ENCODE measurements around the gene POLD4. TPM values are rescaled to one million over a fixed set of nuclear protein-coding genes. Genes with fewer than 3 reads are reported as not detected.

Gene POLD4
- total RNA-seq, 6 donors from 2014 or later: 55.5 to 173 (median 106) TPM

DNA sequence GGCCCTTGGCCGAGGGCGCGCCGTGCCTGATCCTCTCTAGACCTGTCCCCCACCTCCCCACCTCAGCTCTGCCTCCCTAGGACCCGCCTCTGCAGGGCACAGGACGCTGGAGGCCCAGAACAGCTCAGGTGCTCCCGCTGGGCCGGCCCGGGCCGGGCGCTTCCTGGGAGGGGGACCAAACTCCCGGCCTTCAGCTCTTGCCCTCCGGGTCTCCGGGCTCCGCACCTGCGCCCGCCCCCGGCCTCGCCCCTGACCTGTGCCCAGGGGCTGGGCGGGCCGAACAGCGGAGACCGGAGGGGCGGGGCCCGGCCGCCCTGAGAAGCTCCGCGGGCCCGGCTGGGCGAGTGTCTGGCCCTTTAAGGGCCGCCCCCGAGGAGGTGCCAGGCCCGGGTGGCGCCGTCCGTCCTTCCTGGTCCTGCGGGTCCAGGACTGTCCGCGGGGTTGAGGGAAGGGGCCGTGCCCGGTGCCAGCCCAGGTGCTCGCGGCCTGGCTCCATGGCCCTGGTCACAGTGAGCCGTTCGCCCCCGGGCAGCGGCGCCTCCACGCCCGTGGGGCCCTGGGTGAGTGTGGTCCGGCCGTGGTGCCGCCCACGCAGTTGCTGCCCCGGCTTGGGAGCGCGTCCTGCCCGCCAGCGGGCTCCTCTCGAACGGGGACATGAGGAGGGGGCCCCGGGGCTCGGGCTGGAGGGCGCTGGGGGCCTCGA lies 50.1 kb downstream of the POLD4 start, which contains the start of gene SSH3:
Gene SSH3, plus strand, starts transcription at position 399 of the 703 bp plus-strand sequence. Its CDS starts 96 bp downstream, at position 495.
- peak; percentile 95 to 96 for DNase-seq
- Histone ChIP-seq H3K36me3 (peaks cover 16 to 50% (median 33%) of the 10 kb centered on the region in 4 donors), H3K4me3 (peak within 1 kb of the TSS; percentile 83 to 99 (median 89)), H3K4me1 (peaks cover 23 to 39% (median 28%) of the 10 kb centered on the region in 4 donors), H3K27ac (peak within 1 kb of the TSS; percentile 78 to 96 (median 92)), H3K9me3 (no peaks in the 10 kb centered on the region), H3K27me3 (no peaks in the 10 kb centered on the region)
- 0% methylated on average over 9 of the region's 65 CpGs; no CpG with 5 or more reads in 1 of the 2 donors for WGBS, 2 donors
- ATAC-seq (ENCODE audit: low FRiP score in 2 of 2): peak; percentile 90 to 93
- no peak for TF ChIP-seq EP300 (IDR thresholded peaks at IDR 0.05)
- TF ChIP-seq POLR2AphosphoS5 (IDR thresholded peaks at IDR 0.05): peak; percentile 24 to 70
- peak in 2 of 4 donors; percentile 74 to 78 for TF ChIP-seq POLR2A (IDR thresholded peaks at IDR 0.05)
- TF ChIP-seq, protein P1, sequence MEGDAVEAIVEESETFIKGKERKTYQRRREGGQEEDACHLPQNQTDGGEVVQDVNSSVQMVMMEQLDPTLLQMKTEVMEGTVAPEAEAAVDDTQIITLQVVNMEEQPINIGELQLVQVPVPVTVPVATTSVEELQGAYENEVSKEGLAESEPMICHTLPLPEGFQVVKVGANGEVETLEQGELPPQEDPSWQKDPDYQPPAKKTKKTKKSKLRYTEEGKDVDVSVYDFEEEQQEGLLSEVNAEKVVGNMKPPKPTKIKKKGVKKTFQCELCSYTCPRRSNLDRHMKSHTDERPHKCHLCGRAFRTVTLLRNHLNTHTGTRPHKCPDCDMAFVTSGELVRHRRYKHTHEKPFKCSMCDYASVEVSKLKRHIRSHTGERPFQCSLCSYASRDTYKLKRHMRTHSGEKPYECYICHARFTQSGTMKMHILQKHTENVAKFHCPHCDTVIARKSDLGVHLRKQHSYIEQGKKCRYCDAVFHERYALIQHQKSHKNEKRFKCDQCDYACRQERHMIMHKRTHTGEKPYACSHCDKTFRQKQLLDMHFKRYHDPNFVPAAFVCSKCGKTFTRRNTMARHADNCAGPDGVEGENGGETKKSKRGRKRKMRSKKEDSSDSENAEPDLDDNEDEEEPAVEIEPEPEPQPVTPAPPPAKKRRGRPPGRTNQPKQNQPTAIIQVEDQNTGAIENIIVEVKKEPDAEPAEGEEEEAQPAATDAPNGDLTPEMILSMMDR (IDR thresholded peaks at IDR 0.05): peak in 1 of 6 experiments; percentile 19

DNA sequence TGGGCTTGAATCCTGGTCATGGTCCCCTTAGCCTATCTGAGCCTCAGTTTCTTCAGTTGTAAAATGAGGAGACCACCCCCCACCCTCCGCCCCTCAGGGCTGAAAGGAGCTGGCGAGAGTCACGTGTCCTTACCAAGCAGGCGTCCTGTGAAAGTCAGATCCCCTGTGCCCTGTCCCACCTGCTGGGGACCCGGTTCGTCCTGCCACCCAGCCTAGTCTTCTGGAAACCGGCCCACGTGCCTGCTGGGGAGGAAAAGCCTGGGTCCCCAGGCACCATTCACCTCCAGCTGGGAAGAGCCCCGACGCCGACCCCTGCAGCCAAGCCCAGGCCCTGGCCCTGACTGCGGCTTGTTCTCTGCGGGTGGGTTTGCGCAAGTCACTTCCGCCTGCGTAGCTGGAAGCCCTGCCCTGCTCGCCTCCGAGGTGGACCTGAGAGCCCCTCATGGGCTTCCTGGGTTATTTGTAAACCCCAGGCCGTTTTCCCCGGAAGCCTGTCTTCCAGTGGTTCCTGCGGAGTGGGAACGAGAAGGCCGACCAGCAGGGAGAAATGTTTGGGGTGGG lies 50.7 kb downstream of the POLD4 start:
- TF ChIP-seq POLR2AphosphoS5 (IDR thresholded peaks at IDR 0.05): peak in 1 of 2 donors; percentile 31
- TF ChIP-seq EP300 (IDR thresholded peaks at IDR 0.05): no peak
- TF ChIP-seq, protein P1 (IDR thresholded peaks at IDR 0.05): no peak
- TF ChIP-seq POLR2A (IDR thresholded peaks at IDR 0.05): no peak
- H3K27me3 ChIP-seq: no peaks in the 10 kb centered on the region
- 14 to 39% methylated on average over 5 to 14 of the region's 23 CpGs for WGBS, 2 donors
- peak; percentile 57 to 71 for ATAC-seq (ENCODE audit: low FRiP score in 2 of 2)
- peaks cover 23 to 39% (median 28%) of the 10 kb centered on the region in 4 donors for H3K4me1 ChIP-seq
- H3K27ac ChIP-seq: peak overlapping the region; percentile 78 to 96 (median 92)
- no peaks in the 10 kb centered on the region for H3K9me3 ChIP-seq
- H3K4me3 ChIP-seq: peak overlapping the region; percentile 83 to 99 (median 89)
- peaks cover 13 to 44% (median 30%) of the 10 kb centered on the region in 4 donors for H3K36me3 ChIP-seq
- DNase-seq: peak in 1 of 2 donors; percentile 83

DNA sequence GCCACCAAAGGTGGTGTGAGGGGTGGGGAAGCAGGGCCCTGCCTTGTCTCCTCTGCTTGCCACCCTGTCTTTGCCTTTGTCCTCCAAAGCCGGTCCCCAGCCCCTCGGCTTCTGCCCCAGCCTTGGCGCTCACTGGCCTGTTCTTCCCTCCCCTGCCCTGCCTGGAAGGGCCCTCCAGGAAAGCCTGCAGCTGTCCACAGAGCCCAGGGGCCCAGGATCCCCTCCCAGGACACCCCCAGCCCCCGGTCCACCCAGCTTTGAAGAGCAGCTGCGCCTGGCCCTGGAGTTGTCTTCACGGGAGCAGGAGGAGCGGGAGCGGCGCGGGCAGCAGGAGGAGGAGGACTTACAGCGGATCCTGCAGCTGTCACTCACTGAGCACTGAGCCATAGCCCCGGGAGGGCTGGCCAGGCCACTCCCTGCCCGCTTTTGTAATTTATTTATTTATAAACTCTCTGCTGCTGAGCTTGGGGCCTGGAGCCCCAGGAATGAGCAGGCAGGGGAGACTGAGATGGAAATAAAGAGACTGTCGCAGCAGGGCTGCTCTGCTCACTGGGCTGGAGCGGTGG lies 51.3 kb downstream of the POLD4 start:
- Histone ChIP-seq H3K27me3 (no peaks in the 10 kb centered on the region), H3K4me3 (peak overlapping the region in 3 of 4 donors; percentile 83 to 99 (median 93)), H3K4me1 (peaks cover 23 to 39% (median 28%) of the 10 kb centered on the region in 4 donors), H3K27ac (peak overlapping the region; percentile 78 to 96 (median 92)), H3K9me3 (no peaks in the 10 kb centered on the region), H3K36me3 (peaks cover 13 to 42% (median 28%) of the 10 kb centered on the region in 4 donors)
- ATAC-seq (ENCODE audit: low FRiP score in 2 of 2) (peak; percentile 22 to 64), DNase-seq (peak; percentile 78 to 86)
- WGBS, 2 donors: 52 to 63% methylated on average over 7 to 15 of the region's 15 CpGs
- TF ChIP-seq, protein P1 (IDR thresholded peaks at IDR 0.05): no peak
- TF ChIP-seq EP300 (IDR thresholded peaks at IDR 0.05): no peak
- peak in 1 of 4 donors; percentile 44 for TF ChIP-seq POLR2A (IDR thresholded peaks at IDR 0.05)
- no peak for TF ChIP-seq POLR2AphosphoS5 (IDR thresholded peaks at IDR 0.05)

DNA sequence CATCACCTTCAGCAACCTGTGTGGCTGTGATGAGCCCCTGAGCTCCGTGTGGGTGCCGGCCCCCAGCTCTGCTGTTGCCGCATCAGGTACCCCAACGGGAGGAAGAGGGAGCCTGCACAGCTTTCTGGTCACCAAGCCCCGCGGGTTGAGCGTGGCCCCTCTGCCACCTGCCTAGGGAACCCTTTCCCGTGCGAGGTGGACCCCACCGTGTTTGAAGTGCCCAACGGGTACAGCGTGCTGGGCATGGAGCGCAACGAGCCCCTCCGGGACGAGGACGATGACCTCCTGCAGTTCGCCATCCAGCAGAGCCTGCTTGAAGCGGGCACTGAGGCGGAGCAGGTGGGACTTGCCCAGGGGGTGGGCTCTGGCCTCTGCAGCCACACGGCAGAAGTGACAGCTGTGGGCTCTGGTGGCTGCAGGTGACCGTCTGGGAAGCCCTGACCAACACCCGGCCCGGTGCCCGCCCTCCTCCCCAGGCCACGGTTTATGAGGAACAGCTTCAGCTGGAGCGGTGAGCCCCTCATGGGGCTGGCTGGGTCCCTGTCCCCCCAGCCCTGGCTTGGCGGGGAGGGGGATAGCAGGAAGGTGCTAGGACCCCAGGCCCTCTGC lies 51.9 kb downstream of the POLD4 start:
- WGBS, 2 donors: 87 to 93% methylated on average over 12 to 16 of the region's 28 CpGs
- ATAC-seq (ENCODE audit: low FRiP score in 2 of 2) (no peak), DNase-seq (peak; percentile 21 to 81)
- Histone ChIP-seq H3K9me3 (no peaks in the 10 kb centered on the region), H3K27ac (peak overlapping the region in 3 of 4 donors; percentile 91 to 96 (median 94)), H3K4me3 (peak overlapping the region in 1 of 4 donors; percentile 99), H3K4me1 (peaks cover 23 to 39% (median 28%) of the 10 kb centered on the region in 4 donors), H3K36me3 (peaks cover 13 to 45% (median 30%) of the 10 kb centered on the region in 4 donors), H3K27me3 (no peaks in the 10 kb centered on the region)
- no peak for TF ChIP-seq POLR2A (IDR thresholded peaks at IDR 0.05)
- TF ChIP-seq POLR2AphosphoS5 (IDR thresholded peaks at IDR 0.05): no peak
- TF ChIP-seq, protein P1 (IDR thresholded peaks at IDR 0.05): no peak
- TF ChIP-seq EP300 (IDR thresholded peaks at IDR 0.05): no peak

Small RNA genes within 50 kb of the gene (small RNA-seq; reads per million reads assigned to genes)
- gene RN7SKP239 (0 to 0.07 (median 0) reads per million in 4 donors), gene RNU6-1238P (0 reads per million in 4 donors)

Other genes starting within 250 kb of the POLD4 start
- 100 to 1,000 TPM in 2 of 6 donors, 10 to 100 TPM in 4; 63.1 to 229 (median 74.0) TPM for gene KDM2A, start 234.3 kb downstream of the POLD4 start, total RNA-seq
- 100 to 1,000 TPM in 4 of 6 donors, 10 to 100 TPM in 2; 76.9 to 232 (median 117) TPM for gene GRK2, start 87.1 kb downstream of the POLD4 start, total RNA-seq
- gene ANKRD13D, start 64.2 kb downstream of the POLD4 start, total RNA-seq: 100 to 1,000 TPM in 2 of 6 donors, 10 to 100 TPM in 4; 47.4 to 221 (median 78.3) TPM
- 10 to 100 TPM; 35.9 to 99.2 (median 53.8) TPM for gene SSH3, start 50.0 kb downstream of the POLD4 start, total RNA-seq
- 10 to 100 TPM in 2 of 6 donors, 1 to 10 TPM in 4; 3.7 to 29.5 (median 6.0) TPM for gene CLCF1, start 20.1 kb upstream of the POLD4 start, total RNA-seq
- 100 to 1,000 TPM in 1 of 6 donors, 10 to 100 TPM in 5; 20.4 to 115 (median 28.2) TPM for gene RAD9A, start 38.4 kb upstream of the POLD4 start, total RNA-seq
- 100 to 1,000 TPM in 3 of 6 donors, 10 to 100 TPM in 3; 83.8 to 191 (median 135) TPM for gene PPP1CA, start 48.3 kb upstream of the POLD4 start, total RNA-seq
- gene TBC1D10C, start 50.5 kb upstream of the POLD4 start, total RNA-seq: 10 to 100 TPM in 5 of 6 donors, 1 to 10 TPM in 1; 8.4 to 45.3 (median 32.7) TPM
- gene CARNS1, start 62.1 kb upstream of the POLD4 start, total RNA-seq: 1 to 10 TPM in 2 of 6 donors, under 1 TPM in 4; 0.49 to 4.2 (median 0.89) TPM
- 10 to 100 TPM; 35.2 to 94.3 (median 50.4) TPM for gene RPS6KB2, start 74.9 kb upstream of the POLD4 start, total RNA-seq
- 10 to 100 TPM; 12.8 to 34.0 (median 18.0) TPM for gene PTPRCAP, start 84.1 kb upstream of the POLD4 start, total RNA-seq
- gene CORO1B, start 89.9 kb upstream of the POLD4 start, total RNA-seq: 100 to 1,000 TPM in 4 of 6 donors, 10 to 100 TPM in 2; 49.0 to 178 (median 118) TPM
- gene GPR152, start 99.2 kb upstream of the POLD4 start, total RNA-seq: not detected
- 1 to 10 TPM; 1.5 to 4.7 (median 2.3) TPM for gene CABP4, start 101.8 kb upstream of the POLD4 start, total RNA-seq
- gene TMEM134, start 115.7 kb upstream of the POLD4 start, total RNA-seq: 100 to 1,000 TPM in 1 of 6 donors, 10 to 100 TPM in 5; 51.2 to 102 (median 75.2) TPM
- 100 to 1,000 TPM in 1 of 6 donors, 10 to 100 TPM in 5; 51.1 to 101 (median 75.3) TPM for gene AIP, start 129.5 kb upstream of the POLD4 start, total RNA-seq
- gene PITPNM1, start 151.8 kb upstream of the POLD4 start, total RNA-seq: 10 to 100 TPM; 32.0 to 90.1 (median 40.7) TPM
- 100 to 1,000 TPM in 2 of 6 donors, 10 to 100 TPM in 4; 36.7 to 119 (median 89.0) TPM for gene CDK2AP2, start 154.6 kb upstream of the POLD4 start, total RNA-seq
- gene CABP2, start 169.9 kb upstream of the POLD4 start, total RNA-seq: not detected
- gene GSTP1, start 230.3 kb upstream of the POLD4 start, total RNA-seq: 1,000 to 10,000 TPM in 4 of 6 donors, 100 to 1,000 TPM in 2; 600 to 1,952 (median 1,144) TPM

All from upper lobe of left lung (tissue), 6 donors.